Upper lobe of left lung (tissue), 4 donors: ENCODE data around the gene LENG9.
"Not testable (repeated sequence)": the region's sequence is repeated elsewhere in the genome, so short reads cannot be mapped to it uniquely, and the experiment has no call there.

Experiments
- CTCF ChIP-seq, 6 experiments: fragments of 450-650 bp in 4 of 6; fragments of 200-600 bp in 2 of 6; sonication (generic) in 2 of 6; IDR thresholded peaks; one replicate each; pipeline ENCODE4 v1.5.1; 2016 to 2019; ENCODE audit warnings: antibody characterized with exemption in 6 of 6
- POLR2A ChIP-seq, 4 donors: fragments of 450-650 bp; IDR thresholded peaks; one replicate each; pipeline ENCODE4 v1.5.1; 2016 to 2017; ENCODE audit warnings: antibody characterized with exemption in 4 of 4, mild to moderate bottlenecking in 2 of 4

GRCh38 chr19:54505542-54505941 is 42.0 kb upstream of the LENG9 start:
- TF ChIP-seq CTCF, POLR2A (IDR thresholded peaks at IDR 0.05): not testable (repeated sequence)
